HL-60/S4 (cell line): ENCODE results near the gene MDM2.

Source experiments
- in situ Hi-C: fragments of 300-500 bp; cut with MboI; formaldehyde crosslinking; loops from 2 replicates; pipeline ENCODE4 v1.14.3; 2022; ENCODE audit warnings: low sequenced_read_pairs

The MDM2 gene

DNA sequence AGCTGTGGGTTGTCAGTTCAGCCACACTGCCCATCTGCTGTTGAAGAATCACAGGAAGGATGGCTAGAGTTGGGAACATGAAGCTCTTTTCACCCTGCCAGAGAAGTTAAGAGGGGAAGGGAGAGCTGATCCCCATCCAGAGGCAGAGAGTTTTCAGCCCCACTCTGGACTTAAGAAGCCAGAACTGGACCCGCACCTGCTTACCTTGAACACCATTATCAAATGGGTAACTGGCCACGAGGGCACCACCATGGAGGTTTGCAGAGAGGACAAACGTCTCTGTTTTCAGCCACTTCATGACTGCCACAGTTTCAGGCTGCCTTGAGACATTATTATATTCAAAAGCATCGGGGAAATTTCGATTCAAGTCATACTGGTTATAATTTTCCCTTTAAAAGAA, 62.0 kb downstream of the MDM2 start:
- in situ Hi-C loops, result loop anchor here (10.0 to 25.0 kb wide), 2 partner anchors 205 to 392 kb away; no protein-coding TSS in a partner anchor

DNA sequence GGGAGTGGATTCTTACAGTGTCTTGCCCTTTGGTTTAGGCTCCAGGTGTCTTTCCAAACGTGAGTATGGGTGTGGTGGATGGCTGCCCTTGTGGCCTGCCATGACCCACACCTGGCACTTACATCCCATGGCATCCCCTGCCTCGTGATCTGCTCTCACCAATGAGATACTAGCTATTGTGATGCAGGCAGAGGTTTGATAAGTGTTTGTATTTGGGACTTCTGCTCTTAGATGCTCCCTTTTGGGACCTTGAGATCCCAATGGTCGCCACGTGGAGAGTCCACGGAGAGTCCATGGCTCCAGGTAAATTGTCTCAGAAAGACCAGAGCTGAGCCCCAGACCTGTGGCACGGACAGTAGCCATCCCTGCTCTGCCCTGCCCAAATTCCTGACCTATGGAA, 62.5 kb downstream of the MDM2 start:
- in situ Hi-C loops, result loop anchor here (10.0 to 25.0 kb wide), 2 partner anchors 204 to 392 kb away; no protein-coding TSS in a partner anchor

DNA sequence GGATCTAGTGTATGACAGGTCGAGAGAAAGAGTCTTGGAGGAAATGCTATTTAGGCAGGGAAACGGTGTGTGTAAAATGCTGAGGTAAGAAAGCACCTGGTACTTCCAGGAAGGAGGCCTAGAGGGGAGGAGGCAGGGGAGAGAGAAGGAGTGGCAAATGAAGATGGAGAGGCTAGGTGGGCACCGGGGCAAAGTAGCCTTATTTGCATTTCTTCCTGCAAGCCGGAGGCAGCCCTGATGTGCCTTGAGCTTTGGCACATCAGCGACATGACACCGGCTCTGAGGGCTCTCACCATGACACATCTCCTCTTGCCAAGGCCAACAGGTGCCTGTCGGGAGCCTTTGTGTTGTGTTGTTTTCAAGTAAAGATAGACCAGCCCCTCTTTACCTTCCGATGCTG, 63.4 kb downstream of the MDM2 start:
- in situ Hi-C loops, result loop anchor here (10.0 to 25.0 kb wide), 2 partner anchors 203 to 391 kb away; no protein-coding TSS in a partner anchor

DNA sequence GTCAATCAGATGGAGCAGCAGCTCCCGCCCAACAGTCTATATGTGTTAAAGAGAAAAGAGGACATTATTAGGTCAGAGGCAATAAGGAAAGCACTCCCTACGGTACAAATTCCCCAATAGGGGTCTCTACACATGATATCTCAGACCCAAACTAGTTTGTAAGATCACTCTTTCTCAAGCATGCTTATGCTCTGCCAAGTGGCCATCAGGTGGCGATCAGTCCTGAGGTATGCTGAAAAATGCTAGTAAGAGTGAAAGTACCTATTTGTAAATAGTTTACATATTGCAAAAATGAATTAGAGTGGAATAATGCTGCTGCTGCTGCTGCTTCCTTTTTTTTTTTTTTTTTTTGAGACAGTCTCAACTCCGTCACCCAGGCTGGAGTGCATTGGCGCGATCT, 63.9 kb downstream of the MDM2 start:
- in situ Hi-C loops, result loop anchor here (10.0 to 25.0 kb wide), 2 partner anchors 203 to 390 kb away; no protein-coding TSS in a partner anchor

DNA sequence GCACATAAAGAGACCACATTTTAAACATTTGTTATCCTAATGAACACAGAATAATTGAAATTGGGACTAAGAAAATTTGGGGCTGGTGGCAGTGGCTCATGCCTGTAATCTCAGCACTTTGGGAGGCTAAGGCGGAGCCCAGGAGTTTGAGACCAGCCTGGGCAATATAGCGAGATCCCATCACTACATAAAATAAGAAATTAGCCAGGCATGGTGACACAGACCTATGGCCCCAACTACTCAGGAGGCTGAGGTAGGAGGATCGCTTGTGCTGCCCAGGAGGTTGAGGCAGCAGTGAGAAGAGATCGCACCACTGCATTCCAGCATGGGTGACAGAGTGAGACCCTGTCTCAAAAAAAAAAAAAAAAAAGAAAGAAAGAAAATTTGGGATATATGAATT, 65.3 kb downstream of the MDM2 start:
- in situ Hi-C loops, result loop anchor here (10.0 to 25.0 kb wide), 2 partner anchors 201 to 389 kb away; no protein-coding TSS in a partner anchor

DNA sequence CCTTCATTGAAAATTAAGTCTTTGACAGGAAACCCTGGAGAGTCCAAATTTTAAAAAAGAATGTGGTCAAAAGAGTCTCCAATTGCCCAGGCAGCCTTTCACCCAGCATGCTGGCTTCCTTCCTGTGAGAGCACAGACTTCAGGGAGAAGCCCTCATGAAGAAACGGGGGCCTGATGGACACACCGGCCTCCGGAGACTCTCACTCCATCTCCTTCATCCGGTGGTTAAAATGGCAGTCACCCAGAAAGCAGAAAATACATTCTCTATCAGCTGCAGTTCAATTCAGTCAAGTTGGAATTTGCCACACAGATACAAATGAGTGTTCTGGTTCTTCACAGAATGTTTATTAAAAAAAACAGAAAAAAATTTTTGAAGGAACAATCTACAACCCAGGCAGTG, 68.5 kb downstream of the MDM2 start:
- in situ Hi-C loops, result loop anchor here (10.0 kb wide), 1 partner anchor 198 kb away; no protein-coding TSS in a partner anchor

DNA sequence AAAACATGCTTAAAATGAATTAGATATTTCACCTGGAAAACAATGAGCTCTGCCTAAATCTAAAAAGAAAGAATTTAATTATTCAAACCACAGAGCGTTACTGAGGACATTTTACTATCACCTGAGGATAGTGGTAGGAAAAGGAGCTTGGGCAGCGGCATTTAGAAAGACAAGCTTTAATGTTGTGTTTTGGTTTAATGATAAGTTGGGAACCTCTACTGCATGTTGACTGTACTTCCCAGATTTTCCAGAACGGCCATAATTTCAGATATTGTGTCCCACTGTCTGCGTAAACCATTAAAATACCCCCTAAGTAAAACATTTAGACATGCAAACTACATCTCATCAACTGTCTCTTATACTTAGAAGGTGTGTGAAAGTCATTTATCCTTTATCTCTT, 69.6 kb downstream of the MDM2 start:
- in situ Hi-C loops, result loop anchor here (10.0 kb wide), 1 partner anchor 197 kb away; no protein-coding TSS in a partner anchor

DNA sequence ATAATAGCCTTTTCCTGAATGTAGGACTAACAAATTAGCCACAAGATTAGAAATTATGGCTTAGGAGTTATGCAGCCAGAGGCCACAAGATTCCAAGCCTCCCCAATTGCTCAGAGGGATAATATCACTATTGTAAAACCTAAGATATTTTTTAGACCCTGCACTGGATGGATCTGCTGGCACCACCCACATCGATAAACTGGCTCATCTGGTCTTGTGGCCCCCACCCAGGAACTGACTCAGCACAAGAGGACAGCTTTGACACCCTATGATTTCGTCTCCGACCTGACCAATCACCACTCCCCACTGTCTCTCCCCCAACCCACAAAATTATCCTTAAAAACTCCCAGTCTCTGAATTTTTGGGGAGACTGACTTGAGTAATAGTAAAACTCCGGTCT, 70.3 kb downstream of the MDM2 start:
- in situ Hi-C loops, result loop anchor here (10.0 kb wide), 1 partner anchor 197 kb away; no protein-coding TSS in a partner anchor

DNA sequence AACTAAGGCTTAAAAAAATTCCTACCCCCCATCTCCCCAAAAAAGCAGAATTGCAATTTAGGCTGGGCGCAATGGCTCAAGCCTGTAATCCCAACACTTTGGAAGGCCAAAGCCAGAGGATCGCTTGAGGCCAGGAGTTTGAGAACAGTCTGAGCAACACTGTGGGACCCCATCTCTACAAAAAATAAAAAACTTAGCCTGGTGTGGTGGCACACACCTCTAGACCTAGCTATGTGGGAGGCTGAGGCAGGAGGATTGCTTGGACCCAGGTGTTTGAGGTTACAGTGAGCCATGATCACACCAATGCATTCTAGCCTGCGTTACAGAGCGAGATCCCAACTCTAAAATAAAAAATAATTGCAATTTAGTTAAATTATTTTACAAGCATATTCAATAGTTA, 70.9 kb downstream of the MDM2 start:
- in situ Hi-C loops, result loop anchor here (10.0 kb wide), 1 partner anchor 196 kb away; no protein-coding TSS in a partner anchor

DNA sequence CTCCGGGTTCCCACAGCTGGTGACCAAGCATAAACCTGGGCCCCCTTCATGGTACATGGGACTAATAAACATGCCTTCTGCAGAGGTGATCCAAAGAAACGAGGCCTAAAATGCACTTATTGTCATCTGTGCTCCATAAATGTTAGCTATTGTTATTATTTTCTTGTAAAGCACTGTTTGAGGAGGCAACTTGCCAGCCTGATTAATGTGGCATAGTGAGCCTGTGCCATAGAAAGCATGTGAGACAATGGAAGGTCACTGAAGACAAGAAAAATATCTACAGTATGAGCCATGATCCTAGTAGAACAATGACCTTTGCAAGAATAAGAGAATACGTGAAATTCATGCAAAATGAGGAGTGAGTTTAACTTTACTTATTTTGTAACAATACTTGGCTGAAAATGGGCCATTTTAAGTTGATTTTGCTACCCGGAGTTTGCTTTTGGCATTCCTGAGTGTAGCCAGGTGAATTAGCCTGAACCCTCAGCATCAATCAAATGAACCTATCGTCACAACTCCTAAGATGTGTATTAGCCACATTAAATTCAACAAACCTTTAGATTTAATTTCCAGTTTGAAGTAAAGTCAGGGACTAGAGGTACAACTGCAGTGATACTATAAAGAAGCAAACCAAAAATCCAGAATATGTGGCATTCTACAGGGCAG, 72.8 kb downstream of the MDM2 start:
- in situ Hi-C loops, result no loop called here

DNA sequence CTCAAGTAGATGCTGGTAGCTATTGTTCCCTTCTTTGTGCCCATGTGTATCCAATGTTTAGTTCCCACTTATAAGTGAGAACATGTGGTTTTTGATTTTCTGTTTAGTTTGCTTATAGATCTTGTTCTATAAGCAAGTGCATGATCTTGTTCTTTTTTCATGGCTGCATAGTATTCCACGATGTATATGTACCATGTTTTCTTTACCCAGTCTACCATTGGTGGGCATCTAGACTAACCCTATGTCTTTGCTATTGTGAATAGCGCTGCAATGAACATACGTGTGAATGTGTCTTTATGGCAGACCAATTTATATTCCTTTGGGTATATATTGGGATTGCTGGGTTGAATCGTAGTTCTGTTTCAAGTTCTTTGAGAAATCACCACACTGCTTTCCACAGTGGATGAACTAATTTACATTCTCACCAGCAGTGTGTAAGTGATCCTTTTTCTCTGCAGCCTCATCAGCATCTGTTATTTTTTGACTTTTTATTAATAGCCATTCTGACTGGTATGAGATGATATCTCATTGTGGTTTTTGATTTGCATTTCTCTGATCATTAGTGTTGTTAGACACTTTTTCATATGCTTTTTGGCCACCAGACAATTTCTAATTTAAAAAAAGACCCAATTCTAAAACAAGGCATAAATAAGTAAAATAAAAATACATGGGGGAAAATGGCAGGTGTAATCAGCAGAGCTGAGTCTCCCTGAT, 74.4 kb downstream of the MDM2 start:
- in situ Hi-C loops, result no loop called here

DNA sequence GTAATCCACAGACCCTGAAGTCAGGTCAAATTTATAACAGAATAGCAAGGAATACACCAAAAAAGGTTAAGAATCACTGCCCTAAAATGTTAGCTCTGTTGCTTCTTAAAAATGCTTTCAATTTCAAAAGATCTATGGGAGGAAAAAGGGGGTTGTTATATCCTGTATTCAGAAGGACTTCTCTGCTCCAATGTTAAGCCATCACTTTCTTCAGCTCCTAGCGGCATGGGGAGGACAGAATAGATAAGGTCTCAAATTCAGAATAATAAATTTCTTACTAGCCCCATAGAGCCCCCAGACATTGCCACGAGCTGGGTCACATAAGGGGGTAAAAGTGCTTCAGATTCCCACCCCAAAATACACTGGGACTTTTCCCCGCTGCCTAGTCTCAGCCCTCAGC, 75.2 kb downstream of the MDM2 start:
- in situ Hi-C loops, result no loop called here

DNA sequence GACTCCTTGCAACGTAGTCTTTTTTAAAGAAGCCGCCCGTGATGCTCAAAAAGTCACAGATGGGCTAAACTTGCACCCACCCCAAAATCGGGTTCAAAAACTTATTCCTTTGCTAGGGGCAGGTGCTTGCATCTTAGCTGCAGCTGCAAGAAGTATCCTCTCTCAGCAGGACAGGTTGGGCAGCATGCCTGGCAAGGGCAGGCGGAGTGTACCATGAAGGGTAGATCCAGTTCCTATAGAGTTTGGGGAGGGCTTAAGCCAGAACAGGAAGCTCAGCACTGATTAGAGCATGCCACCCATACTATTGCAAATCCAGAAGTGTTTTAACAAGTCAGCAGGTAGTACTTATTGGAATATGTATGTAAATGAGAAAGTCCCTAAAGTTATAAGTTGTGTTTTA, 76.3 kb downstream of the MDM2 start:
- in situ Hi-C loops, result no loop called here

DNA sequence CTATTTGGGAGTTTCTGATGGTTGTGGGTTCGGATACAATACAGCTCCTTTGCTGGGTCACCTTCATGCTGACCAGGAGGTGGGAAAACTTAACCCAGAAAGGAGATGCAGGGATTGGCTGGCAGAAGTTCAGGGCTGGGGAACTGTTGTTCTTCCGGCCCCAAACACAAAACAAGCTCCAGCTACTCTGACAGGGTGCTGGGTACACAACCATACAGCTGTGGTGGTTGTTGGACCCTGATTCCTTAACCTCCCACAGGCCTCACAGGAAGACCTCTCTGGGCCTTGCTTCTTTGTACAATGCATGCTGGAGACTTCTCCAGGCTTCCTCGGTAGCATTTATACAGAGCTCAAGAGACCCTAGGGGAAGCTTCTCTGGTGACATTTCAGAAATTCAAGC, 77.4 kb downstream of the MDM2 start:
- in situ Hi-C loops, result no loop called here

DNA sequence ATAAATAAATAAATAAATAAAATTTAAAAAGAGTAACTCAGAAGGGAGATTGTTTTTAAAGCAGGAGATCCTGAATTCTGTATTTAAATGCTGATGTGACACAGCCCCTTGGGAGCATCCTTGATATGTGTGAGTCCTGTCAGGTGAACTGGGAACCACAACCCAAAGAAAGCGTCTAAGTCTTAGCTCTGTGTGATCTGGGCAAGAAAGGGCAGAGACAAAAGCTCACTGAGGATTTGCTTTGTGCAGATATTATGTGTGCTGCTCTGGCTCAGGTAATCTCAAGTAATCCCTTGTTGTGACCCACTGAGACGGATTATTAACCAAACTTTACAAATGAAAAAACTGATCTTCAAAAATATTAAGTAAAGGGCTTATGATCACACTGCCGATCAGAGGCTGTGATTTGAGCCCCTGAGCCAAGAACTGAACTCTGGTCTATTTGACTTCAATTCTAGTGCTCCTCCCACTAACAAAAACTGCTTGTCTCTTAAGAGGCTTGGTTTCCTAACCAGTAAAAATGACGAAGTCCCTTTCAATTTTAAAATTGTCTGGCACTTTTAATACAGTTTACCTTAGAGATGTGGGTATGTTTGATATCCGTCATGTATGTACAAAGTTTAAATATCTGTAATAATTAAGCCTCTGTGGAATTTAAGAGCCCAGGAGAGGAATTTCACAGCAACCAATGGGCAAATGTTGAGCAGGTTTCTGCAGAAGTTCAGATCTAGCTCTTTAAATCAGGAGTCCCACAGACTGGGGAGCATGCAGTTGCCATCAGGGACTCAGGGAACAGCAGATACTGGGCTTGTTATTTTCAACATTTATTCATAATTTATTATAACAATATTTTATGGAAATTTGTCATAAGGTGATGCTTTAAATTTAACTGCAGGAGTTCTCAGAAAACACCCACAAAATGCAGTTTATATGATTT, 78.9 kb downstream of the MDM2 start:
- in situ Hi-C loops, result no loop called here

DNA sequence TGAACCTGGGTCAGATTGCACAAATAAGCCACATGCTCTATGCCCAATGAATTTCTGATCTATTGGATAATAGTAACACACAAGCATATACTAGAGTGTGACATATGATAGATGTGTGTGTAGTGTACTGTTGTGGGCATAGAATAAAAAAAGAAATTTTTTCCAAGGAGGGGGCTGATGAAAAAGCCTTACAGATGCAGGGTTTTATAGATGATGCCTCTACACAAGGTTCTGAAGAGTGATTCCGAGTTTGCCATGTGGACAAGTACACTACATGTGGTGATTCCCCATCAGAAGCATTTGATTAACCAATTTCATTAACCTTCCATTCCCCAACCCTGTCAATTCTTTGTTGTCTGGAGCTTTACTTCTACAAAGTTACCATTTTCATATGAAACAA, 79.7 kb downstream of the MDM2 start:
- in situ Hi-C loops, result no loop called here

DNA sequence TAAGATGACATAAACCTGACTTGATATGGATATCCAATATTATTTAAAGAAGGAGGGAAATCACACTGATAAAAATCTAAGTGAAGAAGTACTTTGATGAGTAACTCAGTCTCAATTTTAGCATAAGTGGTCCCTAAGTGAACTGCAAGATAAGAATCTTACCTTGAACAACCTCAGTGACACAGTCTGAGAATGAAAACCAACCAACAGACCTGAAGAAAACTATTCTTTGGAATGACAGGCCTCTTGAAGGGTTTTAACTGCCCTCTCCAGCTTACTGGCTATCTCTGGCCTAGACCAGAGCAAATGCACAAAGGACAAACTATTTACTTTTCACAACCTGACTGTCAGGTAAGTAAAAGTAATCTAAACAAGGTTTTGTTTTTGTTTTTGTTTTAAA, 80.3 kb downstream of the MDM2 start:
- in situ Hi-C loops, result no loop called here

DNA sequence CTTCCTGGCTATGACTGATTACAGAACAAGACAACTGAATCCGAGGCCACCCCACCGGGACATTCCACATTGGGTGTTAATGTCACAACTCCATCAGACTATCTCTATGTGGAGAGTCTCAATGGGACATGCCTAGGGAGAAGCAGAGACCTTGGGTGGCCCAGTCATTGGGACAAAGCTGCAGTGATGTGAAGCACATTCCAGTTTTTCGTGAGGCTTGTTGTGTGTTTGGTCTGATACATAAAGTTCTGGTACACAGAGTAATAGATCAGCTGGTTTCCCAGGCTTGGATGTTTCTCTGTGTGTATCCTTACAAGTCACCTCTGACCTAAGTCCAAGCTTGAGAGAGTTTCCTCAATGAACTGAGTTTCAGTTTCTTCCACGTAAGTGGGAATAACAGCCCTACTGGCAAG, 82.7 kb downstream of the MDM2 start:
- in situ Hi-C loops, result no loop called here

DNA sequence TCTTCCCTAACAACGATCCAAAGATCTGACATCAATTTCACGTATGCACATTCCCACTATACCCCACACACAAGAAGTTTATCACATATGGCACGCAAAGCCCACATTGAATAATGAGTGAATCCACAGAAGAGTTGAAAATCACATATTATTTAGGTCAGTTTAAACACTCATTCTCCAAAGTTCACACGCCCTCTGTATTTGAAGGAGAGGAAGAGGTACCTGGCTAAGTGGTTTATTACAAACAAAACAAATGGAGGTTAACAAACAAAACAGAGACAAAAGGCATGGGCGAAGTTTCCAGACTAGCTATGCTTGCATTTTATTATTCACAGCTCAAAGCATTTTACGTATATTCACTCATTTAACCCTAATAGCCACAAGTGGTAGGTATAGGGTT, 83.2 kb downstream of the MDM2 start:
- in situ Hi-C loops, result no loop called here

DNA sequence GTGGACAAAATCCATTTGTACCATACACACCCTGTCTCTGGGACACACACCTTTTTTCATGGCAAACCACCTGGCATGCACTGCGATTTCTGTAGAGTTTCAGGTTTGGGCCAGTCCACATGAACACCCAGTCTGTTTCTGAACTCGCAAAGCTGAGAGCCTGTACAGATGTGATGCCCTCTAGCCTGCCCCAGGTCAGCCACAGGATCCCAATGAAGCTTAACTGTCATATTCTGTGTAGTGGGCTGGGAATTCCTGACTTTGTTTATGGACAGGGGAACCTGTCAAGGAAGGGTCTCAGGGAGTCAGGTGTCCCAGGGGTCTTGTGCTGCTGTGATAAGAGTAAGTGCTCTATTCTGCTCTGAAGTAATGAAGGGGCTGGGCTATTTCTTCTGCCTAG, 85.2 kb downstream of the MDM2 start:
- in situ Hi-C loops, result no loop called here

DNA sequence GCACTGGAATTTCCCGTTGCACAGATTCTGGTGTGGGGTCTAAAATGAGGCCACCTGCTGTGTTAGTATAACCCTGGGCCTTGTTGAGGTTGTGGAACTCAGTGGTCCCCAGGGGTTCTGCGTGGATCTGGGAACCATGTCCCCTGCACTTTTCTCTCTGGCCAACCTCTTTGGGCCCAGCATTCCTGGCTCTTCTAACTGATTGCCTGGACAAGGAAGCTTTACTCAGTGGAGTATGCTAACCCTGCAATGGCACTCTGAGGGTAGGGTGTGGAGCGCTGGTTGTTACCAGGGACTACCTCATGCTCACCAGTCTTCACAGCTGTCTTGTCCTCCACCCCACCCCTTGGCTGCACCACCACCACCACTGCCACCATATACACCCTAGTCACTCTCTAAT, 85.8 kb downstream of the MDM2 start:
- in situ Hi-C loops, result no loop called here
